C4-2B (cell line): ENCODE measurements around the gene ARHGAP11A.

Experiments used
- CTCF ChIP-seq: fragments of 450-650 bp; conservative IDR thresholded peaks from 2 replicates; pipeline ENCODE4 v1.5.1; 2017; ENCODE audit warnings: mild to moderate bottlenecking
- ZFX ChIP-seq: fragments of 450-650 bp; IDR thresholded peaks from 2 replicates; pipeline ENCODE4 v1.6.1; 2017

GRCh38 chr15:32663671-32664070 is 48.4 kb downstream of the ARHGAP11A start:
- TF ChIP-seq CTCF (no peak), ZFX (no peak)
